Right lobe of liver (tissue), 4 donors: Measurements from ENCODE around the gene EVA1C.

Experiments used
- CTCF ChIP-seq, 4 donors: fragments of 200-600 bp in 3 of 4; fragments of 450-650 bp in 1 of 4; IDR thresholded peaks; one replicate each; pipeline versions ENCODE4 v1.5.1 to v1.8.0; 2016 to 2022; ENCODE audit warnings: antibody characterized with exemption in 4 of 4, mild to moderate bottlenecking in 2 of 4
- POLR2A ChIP-seq: fragments of 450-650 bp; IDR thresholded peaks from one replicate; pipeline ENCODE4 v1.6.1; 2017; ENCODE audit warnings: antibody characterized with exemption, mild to moderate bottlenecking
- donor health status: DM: no; HTN: no; CAD: no.
- donor health status: DM: no; HTN: no; CAD: no.
- donor health status: DM: no; HTN: yes; CAD: no.

GRCh38 chr21:32425628-32426027 lies 13.1 kb downstream of the EVA1C start:
- TF ChIP-seq CTCF (IDR thresholded peaks at IDR 0.05): no peak
- TF ChIP-seq POLR2A: no peak
